RWPE2 (cell line): ENCODE measurements around the gene RHOF.

Source experiments
- ATAC-seq: fragments of 200-7000 bp; cut with Tn5 transposase; 3 replicates; pipeline ENCODE4 v1.9.1; 2021; ENCODE audit warnings: low read depth
- DNase-seq: peaks from one replicate; pipeline ENCODE4 v3.0.0-alpha.2; 2020; ENCODE audit warnings: low spot score
- H3K27ac ChIP-seq: fragments of 450-650 bp; 2 replicates; pipeline ENCODE4 v1.5.1; 2017; ENCODE audit warnings: mild to moderate bottlenecking; ENCODE audit not compliant: poor library complexity, severe bottlenecking
- H3K27me3 ChIP-seq: fragments of 250-450 bp; sonication (Bioruptor Pico); 2 replicates; pipeline ENCODE4 v1.5.1; 2021; ENCODE audit warnings: mild to moderate bottlenecking, moderate library complexity; ENCODE audit not compliant: insufficient read depth, poor library complexity, severe bottlenecking
- H3K36me3 ChIP-seq: fragments of 250-450 bp; sonication (Bioruptor Pico); 2 replicates; pipeline ENCODE4 v1.5.1; 2020; ENCODE audit warnings: low read depth, mild to moderate bottlenecking, moderate library complexity
- H3K4me1 ChIP-seq: fragments of 250-450 bp; sonication (Bioruptor Pico); 2 replicates; pipeline ENCODE4 v1.5.1; 2021; ENCODE audit warnings: mild to moderate bottlenecking, moderate library complexity; ENCODE audit not compliant: insufficient read depth, poor library complexity, severe bottlenecking
- H3K4me3 ChIP-seq: fragments of 250-450 bp; sonication (Bioruptor Pico); 2 replicates; pipeline ENCODE4 v1.5.1; 2021; ENCODE audit warnings: mild to moderate bottlenecking, moderate library complexity; ENCODE audit not compliant: severe bottlenecking
- H3K9me3 ChIP-seq: fragments of 250-450 bp; sonication (Bioruptor Pico); 2 replicates; pipeline ENCODE4 v1.5.1; 2021; ENCODE audit warnings: mild to moderate bottlenecking, moderate library complexity; ENCODE audit not compliant: severe bottlenecking
- TF ChIP-seq, protein P1 (sequence below): fragments of 450-650 bp; IDR thresholded peaks from one replicate; pipeline ENCODE4 v1.5.1; 2017; ENCODE audit warnings: mild to moderate bottlenecking, moderate library complexity; ENCODE audit not compliant: poor library complexity, severe bottlenecking

The RHOF gene

DNA sequence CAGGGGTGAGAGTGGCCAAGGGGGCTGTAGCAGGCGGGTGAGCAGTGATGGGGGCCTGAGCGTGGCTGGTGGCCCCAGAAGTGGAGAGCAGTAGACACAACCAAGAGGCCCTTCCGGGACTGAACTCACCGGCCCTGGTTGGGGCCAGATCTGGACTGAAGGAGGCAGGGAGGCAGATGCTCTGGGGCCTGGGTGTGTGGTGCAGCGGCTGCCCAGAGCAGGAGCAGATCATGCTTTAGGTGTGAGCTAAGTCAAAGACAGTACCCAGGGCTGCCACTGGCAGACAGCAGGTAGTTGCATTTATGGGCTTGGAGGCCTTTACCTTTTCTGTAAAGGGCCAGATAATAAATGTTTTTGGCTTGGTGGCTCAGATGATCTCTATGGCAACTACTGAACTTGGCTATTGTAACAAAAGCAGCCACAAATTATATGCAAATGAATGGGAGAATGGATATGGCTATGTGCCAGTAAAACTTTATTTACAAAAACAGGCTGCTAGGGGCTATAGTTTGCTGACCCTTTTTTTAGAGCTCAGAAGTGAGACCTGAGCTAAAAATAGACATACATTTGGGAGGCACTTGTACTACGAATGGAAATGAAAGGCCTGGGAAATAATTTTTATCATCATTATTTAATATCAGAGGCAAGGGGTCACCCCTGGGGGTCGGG, 35.9 kb upstream of the RHOF start:
- H3K4me1 ChIP-seq = no peaks in the 10 kb centered on the region
- H3K27ac ChIP-seq = no peak overlapping the region
- peaks cover 42% of the 10 kb centered on the region for H3K36me3 ChIP-seq
- no peaks in the 10 kb centered on the region for H3K27me3 ChIP-seq
- DNase-seq (no peak), ATAC-seq (peak; percentile 39; the same call in 2 of the 3 replicates)
- no peaks in the 10 kb centered on the region for H3K9me3 ChIP-seq
- no peak overlapping the region for H3K4me3 ChIP-seq
- TF ChIP-seq, protein P1, sequence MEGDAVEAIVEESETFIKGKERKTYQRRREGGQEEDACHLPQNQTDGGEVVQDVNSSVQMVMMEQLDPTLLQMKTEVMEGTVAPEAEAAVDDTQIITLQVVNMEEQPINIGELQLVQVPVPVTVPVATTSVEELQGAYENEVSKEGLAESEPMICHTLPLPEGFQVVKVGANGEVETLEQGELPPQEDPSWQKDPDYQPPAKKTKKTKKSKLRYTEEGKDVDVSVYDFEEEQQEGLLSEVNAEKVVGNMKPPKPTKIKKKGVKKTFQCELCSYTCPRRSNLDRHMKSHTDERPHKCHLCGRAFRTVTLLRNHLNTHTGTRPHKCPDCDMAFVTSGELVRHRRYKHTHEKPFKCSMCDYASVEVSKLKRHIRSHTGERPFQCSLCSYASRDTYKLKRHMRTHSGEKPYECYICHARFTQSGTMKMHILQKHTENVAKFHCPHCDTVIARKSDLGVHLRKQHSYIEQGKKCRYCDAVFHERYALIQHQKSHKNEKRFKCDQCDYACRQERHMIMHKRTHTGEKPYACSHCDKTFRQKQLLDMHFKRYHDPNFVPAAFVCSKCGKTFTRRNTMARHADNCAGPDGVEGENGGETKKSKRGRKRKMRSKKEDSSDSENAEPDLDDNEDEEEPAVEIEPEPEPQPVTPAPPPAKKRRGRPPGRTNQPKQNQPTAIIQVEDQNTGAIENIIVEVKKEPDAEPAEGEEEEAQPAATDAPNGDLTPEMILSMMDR = no peak

DNA sequence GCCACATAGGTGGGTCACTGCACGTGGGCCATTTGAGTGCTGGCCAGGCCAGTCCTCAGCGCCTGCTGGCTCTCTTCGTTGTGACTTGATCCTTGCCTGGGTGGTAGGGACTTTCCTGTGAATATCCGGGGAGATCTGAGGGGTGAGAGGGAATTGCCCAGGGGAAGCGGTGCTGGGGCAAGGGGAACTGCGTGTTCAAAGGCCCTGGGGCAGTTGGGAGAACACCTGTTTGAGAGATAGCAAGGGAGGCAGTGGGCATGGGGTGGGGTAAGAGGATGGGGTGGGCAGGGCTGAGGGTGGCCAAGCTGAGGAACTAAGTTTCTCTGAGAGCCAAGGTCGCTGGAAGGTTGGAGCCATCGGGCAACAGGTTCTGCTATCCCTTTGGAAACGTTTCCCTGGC, 35.3 kb upstream of the RHOF start:
- no peaks in the 10 kb centered on the region for H3K27me3 ChIP-seq
- H3K27ac ChIP-seq = no peak overlapping the region
- DNase-seq (no peak), ATAC-seq (no peak)
- no peak overlapping the region for H3K4me3 ChIP-seq
- H3K4me1 ChIP-seq = no peaks in the 10 kb centered on the region
- peaks cover 42% of the 10 kb centered on the region for H3K36me3 ChIP-seq
- TF ChIP-seq, protein P1 = no peak
- H3K9me3 ChIP-seq = no peaks in the 10 kb centered on the region

DNA sequence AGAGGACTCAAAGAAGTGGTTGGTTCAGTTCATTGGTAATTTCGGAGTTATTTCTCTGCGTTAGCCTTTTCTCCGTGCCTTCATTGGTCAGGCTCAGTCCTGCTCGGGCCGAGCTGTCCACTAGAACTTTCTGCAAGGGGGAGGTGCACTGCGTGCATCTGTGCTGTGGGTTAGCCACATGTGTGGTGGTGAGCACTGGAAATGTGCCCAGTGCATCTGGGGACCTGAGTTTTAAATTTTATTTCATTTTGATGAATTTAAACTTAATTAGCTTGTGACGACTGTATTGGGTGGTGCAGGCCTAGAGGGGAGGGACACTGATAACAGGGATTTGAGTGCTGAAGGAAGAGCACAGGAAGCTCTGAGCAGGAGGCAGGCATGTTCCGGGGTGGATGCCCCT, 34.8 kb upstream of the RHOF start:
- Histone ChIP-seq H3K4me1 (no peaks in the 10 kb centered on the region), H3K36me3 (peaks cover 45% of the 10 kb centered on the region), H3K4me3 (no peak overlapping the region), H3K27ac (no peak overlapping the region), H3K9me3 (no peaks in the 10 kb centered on the region), H3K27me3 (no peaks in the 10 kb centered on the region)
- TF ChIP-seq, protein P1 = no peak
- DNase-seq (no peak), ATAC-seq (no peak)

DNA sequence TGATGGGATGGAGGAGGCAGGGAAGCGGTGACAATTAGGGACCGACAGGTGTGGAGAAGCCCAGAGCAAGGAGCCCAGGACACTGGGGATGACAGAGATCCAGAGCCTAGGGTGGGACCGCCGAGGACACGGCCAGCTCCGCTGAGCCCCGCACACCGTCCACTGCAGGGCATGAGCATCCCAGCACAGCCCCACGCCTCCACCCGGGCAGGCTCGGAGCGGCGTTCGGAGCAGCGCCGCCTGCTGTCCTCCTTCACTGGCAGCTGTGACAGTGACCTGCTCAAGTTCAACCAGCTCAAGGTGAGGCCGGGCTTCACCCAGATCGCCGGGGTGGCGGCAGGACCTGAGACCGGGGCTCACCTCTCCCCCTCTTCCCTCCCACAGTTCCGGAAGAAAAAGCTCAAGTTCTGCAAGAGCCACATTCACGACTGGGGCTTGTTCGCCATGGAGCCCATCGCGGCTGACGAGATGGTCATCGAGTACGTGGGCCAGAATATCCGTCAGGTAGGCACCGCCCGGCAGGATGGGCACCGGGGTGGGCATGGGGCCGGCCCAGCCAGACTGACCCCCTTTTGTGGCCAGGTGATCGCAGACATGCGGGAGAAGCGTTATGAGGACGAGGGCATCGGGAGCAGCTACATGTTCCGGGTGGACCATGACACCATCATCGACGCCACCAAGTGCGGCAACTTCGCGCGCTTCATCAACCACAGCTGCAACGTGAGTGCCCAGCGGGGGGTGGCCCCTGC, 34.0 kb upstream of the RHOF start:
- ATAC-seq = no peak; the same call in 2 of the 3 replicates
- H3K4me1 ChIP-seq = no peaks in the 10 kb centered on the region
- DNase-seq = peak; percentile 51
- no peak overlapping the region for H3K27ac ChIP-seq
- H3K4me3 ChIP-seq = no peak overlapping the region
- H3K9me3 ChIP-seq = no peaks in the 10 kb centered on the region
- TF ChIP-seq, protein P1 = no peak
- H3K27me3 ChIP-seq = no peaks in the 10 kb centered on the region
- peaks cover 45% of the 10 kb centered on the region for H3K36me3 ChIP-seq
